ENCODE measurements around the gene ZNF407.
A peak's percentile ranks its signal among the peaks of the same experiment; 100 is the strongest.

ZNF407 gene

GRCh38 chr18:74831571-74832250 is 234.0 kb downstream of the ZNF407 start:
- no peak for DNase-seq (ENCODE audit: low read depth)

GRCh38 chr18:74832381-74832780 is 234.7 kb downstream of the ZNF407 start:
- no peak for DNase-seq (ENCODE audit: low read depth)

GRCh38 chr18:74832999-74833398 is 235.3 kb downstream of the ZNF407 start:
- DNase-seq (ENCODE audit: low read depth), result no peak

DNA sequence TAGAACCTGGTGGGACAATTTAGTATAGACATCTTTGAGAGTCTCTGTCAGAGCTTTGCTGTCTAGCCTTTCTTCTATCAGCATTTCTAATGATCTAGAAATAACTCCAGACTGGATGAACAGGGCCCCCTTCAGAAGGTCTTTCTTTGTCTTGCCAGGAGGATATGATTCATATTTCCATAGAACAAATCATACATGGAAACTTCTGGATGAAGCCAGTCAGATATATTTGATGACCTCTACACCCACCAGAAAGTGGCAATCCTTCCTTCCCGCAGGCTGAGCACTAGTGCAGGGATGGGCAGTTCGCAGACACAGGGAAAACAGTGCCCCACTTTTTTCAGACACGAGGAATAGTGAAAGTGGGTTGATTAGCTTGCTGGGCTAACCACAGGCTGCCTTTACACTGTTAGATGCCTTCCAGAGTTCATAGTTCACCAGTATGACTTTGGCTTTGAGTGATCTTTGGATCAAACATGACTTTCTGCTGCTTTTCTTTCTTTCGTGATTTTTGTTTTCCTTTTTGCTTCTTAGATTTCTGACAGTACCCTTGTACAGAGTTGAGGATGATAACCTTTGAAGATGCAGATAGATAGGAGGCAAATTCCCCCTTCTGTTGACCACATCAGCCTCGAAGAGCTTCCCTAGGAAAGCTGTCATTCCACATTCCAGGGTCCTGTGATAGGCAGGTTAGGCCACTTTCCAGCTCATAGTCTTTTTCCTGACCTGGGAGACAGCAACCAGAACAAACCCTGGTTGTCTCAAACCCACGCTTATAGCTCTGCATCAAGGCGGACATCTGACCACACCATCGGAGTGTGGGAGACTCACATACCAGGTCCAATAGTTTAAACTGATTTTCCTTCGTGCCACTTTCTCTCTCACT is 237.0 kb downstream of the ZNF407 start:
- DNase-seq (ENCODE audit: low read depth), result no peak

DNA sequence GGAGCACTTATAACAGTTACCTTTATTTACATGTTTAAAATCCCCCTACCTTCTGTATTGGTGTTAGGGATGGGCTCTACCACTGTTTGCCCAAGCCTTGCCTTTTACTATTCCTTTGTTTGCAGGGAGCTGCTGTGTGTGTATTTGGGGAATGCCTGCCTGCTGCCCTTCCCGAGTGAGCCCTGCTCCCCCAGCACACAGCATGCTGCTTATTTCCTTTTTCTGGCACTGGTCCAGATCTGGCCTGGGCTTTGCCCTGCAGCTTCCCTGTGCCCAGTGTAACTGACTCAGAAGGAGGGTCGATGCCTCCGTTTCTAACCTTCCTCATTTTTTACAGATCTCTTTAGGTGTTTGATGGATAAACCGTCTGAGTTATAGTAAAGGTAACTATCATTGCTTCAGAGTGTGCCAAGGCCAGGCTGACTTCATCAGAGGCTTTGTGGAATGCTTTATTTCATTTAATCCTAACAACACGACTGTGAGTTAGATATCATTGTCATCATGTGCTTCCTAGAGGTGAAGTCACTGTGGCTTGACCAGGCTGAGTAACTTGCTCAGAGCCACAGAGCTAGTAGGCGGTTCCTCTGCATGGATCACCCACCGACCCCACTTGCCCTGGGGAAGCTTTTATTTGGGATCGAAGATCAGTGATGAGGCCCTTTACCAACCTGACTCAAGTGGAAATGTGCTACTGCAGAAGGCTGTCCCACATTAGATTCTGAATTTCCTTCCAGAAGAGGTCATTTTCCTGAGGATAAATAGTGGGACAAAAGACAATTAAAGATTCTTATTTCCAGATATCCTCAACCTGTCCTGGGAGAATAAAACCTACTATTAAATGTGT is 238.8 kb downstream of the ZNF407 start:
- DNase-seq (ENCODE audit: low read depth), result no peak

DNA sequence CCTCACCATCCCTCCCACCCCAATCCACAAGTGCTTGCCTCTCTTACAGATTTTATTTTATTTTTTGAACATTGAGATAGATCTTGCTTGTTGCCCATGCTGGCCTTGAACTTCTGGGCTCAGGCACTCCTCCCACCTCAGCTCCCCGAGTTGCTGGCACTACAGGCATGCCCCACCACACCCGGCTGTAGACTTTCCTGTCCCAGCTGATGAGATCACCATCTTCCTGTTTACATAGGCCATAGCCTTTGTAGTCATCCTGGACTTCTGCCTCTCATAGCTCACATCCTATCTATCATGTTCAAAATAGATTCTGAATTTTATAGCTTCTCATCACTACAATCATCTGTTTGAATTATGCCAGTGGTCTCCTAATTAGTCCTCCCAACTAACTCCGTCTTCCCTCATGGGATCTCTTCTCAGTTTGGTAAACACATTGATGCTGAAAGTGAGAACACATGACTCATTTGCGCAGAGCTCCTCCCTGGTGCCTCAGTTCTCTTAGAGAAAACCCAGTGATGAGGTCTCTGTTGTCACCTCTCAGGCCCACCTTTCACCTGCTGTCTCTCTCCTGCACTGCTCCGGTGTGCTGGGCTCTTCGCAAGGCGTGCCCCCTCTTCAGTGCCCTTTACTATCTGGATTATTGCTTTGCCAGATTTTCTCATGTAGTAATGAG is 243.0 kb downstream of the ZNF407 start:
- peak; percentile 41 for DNase-seq (ENCODE audit: low read depth)

DNA sequence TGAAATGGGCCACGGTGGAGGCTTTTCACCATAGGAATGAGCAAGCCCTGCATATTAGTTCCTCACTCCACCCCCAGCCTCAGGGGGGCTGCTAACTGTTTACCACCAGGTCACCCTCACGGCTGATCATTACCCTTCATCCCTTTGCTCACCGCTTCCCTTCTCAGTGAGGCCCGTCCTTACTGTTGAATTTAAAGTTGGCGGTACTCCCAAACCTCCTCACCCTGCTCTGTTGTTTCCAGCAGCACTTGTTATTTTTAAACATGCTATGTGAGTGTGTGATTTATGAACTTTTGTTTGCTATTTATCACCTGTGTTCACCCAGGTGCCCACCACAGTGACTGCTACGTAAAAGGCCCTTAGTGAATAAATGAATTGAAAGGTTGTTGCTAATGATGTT is 243.6 kb downstream of the ZNF407 start:
- no peak for DNase-seq (ENCODE audit: low read depth)

DNA sequence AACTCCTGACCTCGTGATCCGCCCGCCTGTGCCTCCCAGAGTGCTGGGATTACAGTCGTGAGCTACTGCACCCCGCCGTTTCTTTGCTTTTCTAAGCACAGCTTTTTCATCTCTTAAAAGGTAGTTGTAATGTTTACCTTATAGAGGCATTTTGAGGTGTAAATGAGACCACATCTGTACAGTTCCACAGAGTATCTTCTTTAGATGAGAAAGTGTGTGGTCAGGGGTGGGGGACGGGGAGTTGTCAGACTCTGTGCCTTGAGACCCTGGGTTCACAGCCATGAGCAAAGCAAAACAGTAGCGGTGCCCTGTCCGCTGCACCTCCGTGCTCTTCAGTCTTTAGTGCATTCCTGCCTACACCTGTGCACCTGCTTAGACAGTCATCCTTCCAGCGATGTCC is 251.6 kb downstream of the ZNF407 start:
- no peak for DNase-seq (ENCODE audit: low read depth)

DNA sequence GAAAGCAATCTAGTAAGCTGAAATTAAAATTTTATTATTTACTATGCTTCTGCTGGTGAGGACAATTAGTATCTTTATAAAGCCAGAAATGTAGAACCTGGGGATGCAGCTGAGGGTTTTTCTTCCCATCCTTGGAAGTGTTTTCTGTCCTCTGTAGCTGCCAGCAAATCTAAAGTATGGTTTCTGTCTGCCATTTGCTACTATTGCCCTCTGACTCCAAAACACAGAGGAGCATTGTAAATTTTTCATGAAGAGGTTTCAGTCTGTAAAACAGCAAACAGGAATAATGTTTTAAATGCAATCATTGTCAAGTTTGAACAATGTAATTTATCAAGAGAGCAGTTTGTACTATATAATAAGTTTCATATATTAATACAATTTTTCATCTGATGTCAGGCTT is 258.8 kb downstream of the ZNF407 start:
- no peak for DNase-seq (ENCODE audit: low read depth)

- no peak for DNase-seq (ENCODE audit: low read depth)
Observed at GRCh38 chr18:74856928-74857327, 259.3 kb downstream of the ZNF407 start.

- DNase-seq (ENCODE audit: low read depth), result no peak
Observed at GRCh38 chr18:74857901-74858300, 260.2 kb downstream of the ZNF407 start.

DNA sequence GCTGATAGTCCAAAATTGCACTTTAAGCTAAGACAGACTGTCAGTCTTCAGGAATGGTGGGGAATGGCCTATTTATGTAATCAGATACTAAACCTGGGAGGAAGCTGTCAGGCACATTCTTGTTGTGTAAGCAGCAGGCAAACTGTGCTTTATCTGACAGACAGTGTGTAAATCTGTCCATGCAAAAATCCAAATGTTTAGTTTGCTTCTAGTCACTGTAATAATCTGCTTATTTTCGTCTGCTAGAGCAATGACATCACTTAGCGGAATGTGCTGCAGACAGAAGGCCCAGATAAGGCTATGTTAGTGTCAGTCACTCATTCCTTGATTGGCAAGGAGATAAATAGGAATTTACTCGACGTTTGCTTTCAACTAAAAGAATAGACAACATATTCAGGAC is 263.5 kb downstream of the ZNF407 start:
- no peak for DNase-seq (ENCODE audit: low read depth)

- DNase-seq (ENCODE audit: low read depth), result no peak
Observed at GRCh38 chr18:74862094-74862493, 264.4 kb downstream of the ZNF407 start.

GRCh38 chr18:74866577-74866976 is 268.9 kb downstream of the ZNF407 start:
- DNase-seq (ENCODE audit: low read depth), result no peak

DNA sequence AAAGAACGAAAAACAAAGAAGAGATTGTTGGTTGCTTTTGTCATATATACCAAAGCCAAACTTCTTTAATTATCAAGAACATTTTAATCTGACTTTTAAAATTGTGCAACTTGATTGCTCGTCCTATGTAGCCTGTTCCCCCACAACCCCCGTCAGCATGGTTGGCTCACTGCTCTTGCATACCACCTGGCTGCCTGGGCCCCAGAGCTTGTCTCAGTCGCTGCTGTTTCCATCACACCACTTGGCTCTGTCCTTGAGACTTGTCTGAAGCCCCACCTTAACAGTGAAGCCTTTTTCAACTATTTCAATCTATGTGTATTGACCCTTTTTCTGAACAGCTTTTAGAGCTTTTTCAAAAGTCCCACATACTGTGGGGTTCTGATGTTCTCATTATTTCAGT is 270.8 kb downstream of the ZNF407 start:
- DNase-seq (ENCODE audit: low read depth), result no peak

DNA sequence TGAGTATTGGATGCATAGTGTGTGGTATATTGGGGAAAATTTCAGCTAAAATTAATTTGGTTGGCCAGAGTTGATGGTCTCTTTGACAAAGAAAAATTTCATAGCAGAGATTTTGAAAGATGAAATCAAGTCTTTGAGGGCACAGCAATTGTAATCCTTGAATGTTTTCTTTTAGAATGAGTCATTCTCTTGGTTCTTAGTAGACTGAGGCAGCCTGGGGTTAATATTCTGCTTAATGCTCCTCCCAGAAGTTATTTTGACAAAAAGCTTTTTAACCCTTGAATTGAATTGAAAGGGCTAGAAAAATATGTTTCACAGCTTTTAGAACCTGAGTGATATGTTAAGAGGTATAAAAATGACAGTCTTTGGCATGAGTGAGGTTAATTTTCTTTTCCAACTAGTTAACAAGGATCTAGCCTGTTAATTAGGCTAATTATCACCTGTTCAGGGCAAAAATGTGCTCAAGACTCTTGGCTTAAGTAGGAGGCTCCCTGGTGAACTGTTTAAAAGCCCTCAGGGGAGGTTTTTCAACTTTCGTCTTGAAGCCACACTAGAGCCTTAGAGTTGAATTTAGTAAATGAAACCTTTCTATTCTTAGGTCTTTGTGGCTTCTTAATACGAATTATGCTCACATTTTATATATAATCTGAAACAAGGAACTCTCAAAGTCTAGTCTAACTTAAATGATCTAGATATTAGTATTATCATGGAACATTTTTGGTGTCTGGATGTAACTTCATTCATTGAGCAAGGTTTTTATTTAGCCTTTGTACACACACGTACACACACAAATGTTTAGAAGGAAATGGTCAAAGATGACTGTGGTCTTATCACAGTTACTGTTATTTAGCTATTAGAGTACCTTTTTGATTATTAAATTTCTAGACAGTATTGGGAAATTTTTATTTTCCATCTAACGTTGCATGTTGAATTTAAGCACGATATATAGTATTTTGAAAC is 272.5 kb downstream of the ZNF407 start:
- no peak for DNase-seq (ENCODE audit: low read depth)

DNA sequence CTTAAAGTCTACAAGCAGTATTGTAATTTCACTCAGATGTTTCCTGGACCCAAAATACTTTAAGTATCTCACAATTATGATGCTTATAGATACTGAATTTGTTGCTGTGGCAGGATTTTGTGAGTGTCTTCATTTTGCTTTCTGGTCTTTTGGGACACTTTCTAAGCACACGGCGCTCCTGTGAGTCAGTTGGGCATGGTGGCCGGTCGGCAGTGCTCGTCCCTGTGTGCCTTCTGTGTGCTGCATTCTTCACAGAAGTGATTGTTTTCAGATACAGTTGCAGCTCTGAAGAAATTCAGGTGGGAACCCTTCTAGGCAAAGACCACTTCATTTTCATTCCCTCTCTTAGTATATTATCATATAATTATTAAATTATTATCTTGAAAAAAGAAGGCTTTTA is 273.3 kb downstream of the ZNF407 start:
- no peak for DNase-seq (ENCODE audit: low read depth)

- no peak for DNase-seq (ENCODE audit: low read depth)
Observed at GRCh38 chr18:74873629-74874028, 276.0 kb downstream of the ZNF407 start.

DNA sequence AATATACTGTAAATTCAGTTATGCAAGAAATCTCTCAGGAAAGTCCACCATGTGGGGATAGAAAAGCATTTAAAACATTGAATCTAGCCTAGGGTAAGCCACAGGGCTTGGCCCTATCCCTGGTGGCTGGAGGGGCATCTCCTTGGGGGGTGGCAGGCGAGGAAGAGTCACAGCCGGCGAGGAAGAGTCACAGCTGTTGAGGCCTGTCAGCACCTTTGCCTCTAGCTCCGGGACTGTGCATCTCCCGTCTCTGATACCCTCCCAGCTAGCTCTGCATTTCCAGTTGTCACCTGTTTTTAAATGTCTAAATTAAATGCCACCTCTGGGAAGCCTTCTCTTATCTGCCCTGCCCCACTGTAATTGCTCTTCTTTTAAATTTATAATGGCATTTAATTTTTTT is 276.7 kb downstream of the ZNF407 start:
- no peak for DNase-seq (ENCODE audit: low read depth)

DNA sequence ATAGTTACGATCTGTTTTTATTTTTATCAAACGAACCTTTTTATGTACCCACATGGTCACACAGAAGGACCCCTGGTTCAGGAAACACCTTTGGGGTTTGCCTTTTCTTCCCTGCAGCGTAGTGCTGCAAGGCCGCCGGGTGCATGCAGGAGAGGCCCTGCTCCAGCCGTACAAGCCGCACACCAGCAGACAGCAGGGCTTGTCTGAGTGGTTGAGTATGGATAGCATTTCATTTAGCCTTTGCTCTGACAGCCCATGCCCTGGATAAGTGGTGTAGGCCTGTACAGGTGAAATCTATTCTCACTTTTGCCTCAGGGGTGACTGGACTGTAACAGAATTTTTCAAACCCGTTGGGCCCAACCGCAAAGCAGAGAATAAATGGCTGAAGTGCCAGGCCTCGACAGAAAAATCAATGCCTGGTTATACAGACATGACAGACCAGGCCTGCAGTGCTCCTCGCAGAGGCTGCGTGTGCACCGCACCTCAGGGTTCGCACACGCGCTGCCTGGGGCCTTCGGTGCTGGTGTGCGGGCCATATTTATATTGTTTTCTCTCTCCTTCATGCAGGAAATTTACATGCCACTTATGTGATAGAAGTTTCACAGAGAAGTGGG is 279.1 kb downstream of the ZNF407 start:
- no peak for DNase-seq (ENCODE audit: low read depth)

Measured in fibroblast of gingiva (primary cell).